ENCODE data around the gene TGM2.

DNA sequence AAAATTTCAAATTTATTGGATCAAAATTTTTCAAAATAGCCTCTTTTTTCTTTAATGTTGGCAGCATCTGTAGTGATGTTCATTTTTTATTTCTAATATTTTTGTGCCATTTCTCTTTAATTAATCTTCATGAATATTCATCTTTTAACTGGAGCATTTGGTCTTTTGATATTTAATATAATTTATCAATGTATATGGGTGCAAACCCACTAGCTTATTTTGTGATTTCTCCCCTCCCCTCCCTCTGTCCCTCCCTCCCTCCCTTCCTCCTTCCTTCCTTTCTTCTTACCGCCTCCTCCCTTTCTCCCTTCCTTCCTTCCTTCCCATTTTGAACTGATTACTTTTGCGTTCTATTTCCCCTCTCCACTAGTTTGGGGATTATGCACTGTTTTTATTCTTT is 49.2 kb downstream of the TGM2 start:
- no peak for TF ChIP-seq ESRRG (CRISPR knock-in tag; IDR thresholded peaks at IDR 0.05)
- TF ChIP-seq ZFP30 (CRISPR knock-in tag; IDR thresholded peaks at IDR 0.05) = no peak
